ENCODE data around the gene PRDM16. TPM values are rescaled to one million over a fixed set of nuclear protein-coding genes. Genes with fewer than 3 reads are reported as not detected.

The PRDM16 gene
- total RNA-seq, 1 donor from 2014 or later, result 0.43 TPM

- Mint-ChIP-seq H3K9me3 (ENCODE audit: unreplicated experiment) (no peaks in the 10 kb centered on the region), H3K36me3 (ENCODE audit: low read depth, unreplicated experiment) (no peaks in the 10 kb centered on the region), H3K4me1 (ENCODE audit: low read depth, unreplicated experiment) (peaks cover 9% of the 10 kb centered on the region), H3K27me3 (ENCODE audit: low read depth, unreplicated experiment) (peaks cover 4% of the 10 kb centered on the region), H3K4me3 (ENCODE audit: unreplicated experiment) (no peak overlapping the region), H3K27ac (ENCODE audit: unreplicated experiment) (no peak overlapping the region)
- H4K20me1 ChIP-seq (ENCODE audit: insufficient read depth, low read length), result no peaks in the 10 kb centered on the region
- no peaks in the 10 kb centered on the region for H3K27me3 ChIP-seq (ENCODE audit: insufficient read depth, low read length)
- H3K4me3 ChIP-seq (ENCODE audit: insufficient read depth, low read depth, low read length), result no peak overlapping the region
- no peak overlapping the region for H3K4me2 ChIP-seq (ENCODE audit: low read length)
- no peaks in the 10 kb centered on the region for H3K79me2 ChIP-seq (ENCODE audit: insufficient read depth, low read length)
- no peak for TF ChIP-seq EZH2 (IDR thresholded peaks at IDR 0.05; ENCODE audit: insufficient read depth, low read length)
- TF ChIP-seq, protein P1, sequence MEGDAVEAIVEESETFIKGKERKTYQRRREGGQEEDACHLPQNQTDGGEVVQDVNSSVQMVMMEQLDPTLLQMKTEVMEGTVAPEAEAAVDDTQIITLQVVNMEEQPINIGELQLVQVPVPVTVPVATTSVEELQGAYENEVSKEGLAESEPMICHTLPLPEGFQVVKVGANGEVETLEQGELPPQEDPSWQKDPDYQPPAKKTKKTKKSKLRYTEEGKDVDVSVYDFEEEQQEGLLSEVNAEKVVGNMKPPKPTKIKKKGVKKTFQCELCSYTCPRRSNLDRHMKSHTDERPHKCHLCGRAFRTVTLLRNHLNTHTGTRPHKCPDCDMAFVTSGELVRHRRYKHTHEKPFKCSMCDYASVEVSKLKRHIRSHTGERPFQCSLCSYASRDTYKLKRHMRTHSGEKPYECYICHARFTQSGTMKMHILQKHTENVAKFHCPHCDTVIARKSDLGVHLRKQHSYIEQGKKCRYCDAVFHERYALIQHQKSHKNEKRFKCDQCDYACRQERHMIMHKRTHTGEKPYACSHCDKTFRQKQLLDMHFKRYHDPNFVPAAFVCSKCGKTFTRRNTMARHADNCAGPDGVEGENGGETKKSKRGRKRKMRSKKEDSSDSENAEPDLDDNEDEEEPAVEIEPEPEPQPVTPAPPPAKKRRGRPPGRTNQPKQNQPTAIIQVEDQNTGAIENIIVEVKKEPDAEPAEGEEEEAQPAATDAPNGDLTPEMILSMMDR (IDR thresholded peaks at IDR 0.05; ENCODE audit: insufficient read depth, low read depth, low read length), result no peak
- no peak for FAIRE-seq
- no peaks in the 10 kb centered on the region for H3K36me3 ChIP-seq (ENCODE audit: insufficient read depth, low read length)
- no peak overlapping the region for H2AFZ ChIP-seq (ENCODE audit: low read depth, low read length)
- no peak for DNase-seq (ENCODE audit: low read depth)
- H3K9me3 ChIP-seq (ENCODE audit: insufficient read depth, low read depth, low read length), result no peaks in the 10 kb centered on the region
- H3K9ac ChIP-seq (ENCODE audit: low read length), result no peak overlapping the region
- no peak overlapping the region for H3K27ac ChIP-seq (ENCODE audit: low read depth, low read length)
- H3K4me1 ChIP-seq (ENCODE audit: insufficient read depth, low read length), result peaks cover 34% of the 10 kb centered on the region
Measured at GRCh38 chr1:3474421-3474820, 405.4 kb downstream of the PRDM16 start.

- FAIRE-seq (no peak), DNase-seq (ENCODE audit: low read depth) (no peak)
- peaks cover 4% of the 10 kb centered on the region for H3K27me3 Mint-ChIP-seq (ENCODE audit: low read depth, unreplicated experiment)
- Histone ChIP-seq H3K4me1 (ENCODE audit: insufficient read depth, low read length) (peaks cover 28% of the 10 kb centered on the region), H3K9ac (ENCODE audit: low read length) (no peak overlapping the region), H3K36me3 (ENCODE audit: insufficient read depth, low read length) (no peaks in the 10 kb centered on the region), H3K27ac (ENCODE audit: low read depth, low read length) (no peak overlapping the region), H3K79me2 (ENCODE audit: insufficient read depth, low read length) (no peaks in the 10 kb centered on the region), H2AFZ (ENCODE audit: low read depth, low read length) (no peak overlapping the region), H4K20me1 (ENCODE audit: insufficient read depth, low read length) (no peaks in the 10 kb centered on the region), H3K27me3 (ENCODE audit: insufficient read depth, low read length) (no peaks in the 10 kb centered on the region), H3K4me3 (ENCODE audit: insufficient read depth, low read depth, low read length) (no peak overlapping the region), H3K9me3 (ENCODE audit: insufficient read depth, low read depth, low read length) (no peaks in the 10 kb centered on the region), H3K4me2 (ENCODE audit: low read length) (no peak overlapping the region)
- no peaks in the 10 kb centered on the region for H3K9me3 Mint-ChIP-seq (ENCODE audit: unreplicated experiment)
- no peaks in the 10 kb centered on the region for H3K36me3 Mint-ChIP-seq (ENCODE audit: low read depth, unreplicated experiment)
- H3K4me1 Mint-ChIP-seq (ENCODE audit: low read depth, unreplicated experiment), result peaks cover 2% of the 10 kb centered on the region
- no peak overlapping the region for H3K27ac Mint-ChIP-seq (ENCODE audit: unreplicated experiment)
- no peak for TF ChIP-seq EZH2 (IDR thresholded peaks at IDR 0.05; ENCODE audit: insufficient read depth, low read length)
- TF ChIP-seq, protein P1 (IDR thresholded peaks at IDR 0.05; ENCODE audit: insufficient read depth, low read depth, low read length), result no peak
- H3K4me3 Mint-ChIP-seq (ENCODE audit: unreplicated experiment), result no peak overlapping the region
Measured at GRCh38 chr1:3475839-3476573, 407.0 kb downstream of the PRDM16 start.

GRCh38 chr1:3476666-3477065 lies 407.7 kb downstream of the PRDM16 start:
- H3K4me3 ChIP-seq (ENCODE audit: insufficient read depth, low read depth, low read length), result no peak overlapping the region
- TF ChIP-seq, protein P1 (IDR thresholded peaks at IDR 0.05; ENCODE audit: insufficient read depth, low read depth, low read length), result no peak
- no peak for TF ChIP-seq EZH2 (IDR thresholded peaks at IDR 0.05; ENCODE audit: insufficient read depth, low read length)
- Mint-ChIP-seq H3K4me1 (ENCODE audit: low read depth, unreplicated experiment) (peaks cover 2% of the 10 kb centered on the region), H3K4me3 (ENCODE audit: unreplicated experiment) (no peak overlapping the region), H3K27me3 (ENCODE audit: low read depth, unreplicated experiment) (peaks cover 4% of the 10 kb centered on the region), H3K9me3 (ENCODE audit: unreplicated experiment) (no peaks in the 10 kb centered on the region), H3K36me3 (ENCODE audit: low read depth, unreplicated experiment) (no peaks in the 10 kb centered on the region), H3K27ac (ENCODE audit: unreplicated experiment) (no peak overlapping the region)
- H3K9ac ChIP-seq (ENCODE audit: low read length), result no peak overlapping the region
- H4K20me1 ChIP-seq (ENCODE audit: insufficient read depth, low read length), result no peaks in the 10 kb centered on the region
- no peaks in the 10 kb centered on the region for H3K27me3 ChIP-seq (ENCODE audit: insufficient read depth, low read length)
- DNase-seq (ENCODE audit: low read depth) (no peak), FAIRE-seq (no peak)
- no peaks in the 10 kb centered on the region for H3K9me3 ChIP-seq (ENCODE audit: insufficient read depth, low read depth, low read length)
- peaks cover 22% of the 10 kb centered on the region for H3K4me1 ChIP-seq (ENCODE audit: insufficient read depth, low read length)
- no peak overlapping the region for H2AFZ ChIP-seq (ENCODE audit: low read depth, low read length)
- no peak overlapping the region for H3K4me2 ChIP-seq (ENCODE audit: low read length)
- no peaks in the 10 kb centered on the region for H3K36me3 ChIP-seq (ENCODE audit: insufficient read depth, low read length)
- no peak overlapping the region for H3K27ac ChIP-seq (ENCODE audit: low read depth, low read length)
- H3K79me2 ChIP-seq (ENCODE audit: insufficient read depth, low read length), result no peaks in the 10 kb centered on the region

Measured in astrocyte (in vitro differentiated cells and primary cell).